Right ventricle myocardium superior (tissue), 1 donor: ENCODE data around the gene MGP. TPM values are rescaled to one million over a fixed set of nuclear protein-coding genes. Genes with fewer than 3 reads are reported as not detected.

Experiments
- ATAC-seq: fragments of 200-7000 bp; cut with Tn5 transposase; one replicate; pipeline ENCODE4 v1.9.1; 2020; ENCODE audit warnings: mild to moderate bottlenecking; ENCODE audit not compliant: poor library complexity
- DNase-seq: peaks from one replicate; pipeline ENCODE4 v3.0.0-alpha.2; 2020
- intact Hi-C: fragments of 100-400 bp; cut with DNase I; formaldehyde crosslinking; loops from one replicate; pipeline ENCODE4 v1.11.2; 2022
- total RNA-seq: library from RNA; stranded (reverse); fragmentation: NEBNext Ultra II Directional; extraction: Animal tissue kit (Norgen Biotek cat#: 25700); gene quantifications from one replicate; pipeline ENCODE4 v1.2.1, GENCODE V29; 2021
- donor health status: DM: no; HTN: yes; CAD: no; lungs with severe emphysema.

The MGP gene
- total RNA-seq, 1 donor from 2014 or later = 231 TPM

- peak; percentile 64 for ATAC-seq
- DNase-seq = peak; percentile 59
- intact Hi-C loops = no loop called here
Measured at GRCh38 chr12:14905269-14906004, 19.8 kb upstream of the MGP start.

- DNase-seq (no peak), ATAC-seq (no peak)
- intact Hi-C loops = no loop called here
Measured at GRCh38 chr12:14904854-14905253, 19.2 kb upstream of the MGP start.

- no peak for DNase-seq
- intact Hi-C loops = no loop called here
- no peak for ATAC-seq
Measured at GRCh38 chr12:14903386-14904098, 17.9 kb upstream of the MGP start.

- intact Hi-C loops = no loop called here
- ATAC-seq (peak; percentile 39), DNase-seq (no peak)
Measured at GRCh38 chr12:14902465-14902864, 16.8 kb upstream of the MGP start.

- peak; percentile 52 for DNase-seq
- ATAC-seq = peak; percentile 76
- intact Hi-C loops = no loop called here
Measured at GRCh38 chr12:14901228-14901562, 15.5 kb upstream of the MGP start.

DNA sequence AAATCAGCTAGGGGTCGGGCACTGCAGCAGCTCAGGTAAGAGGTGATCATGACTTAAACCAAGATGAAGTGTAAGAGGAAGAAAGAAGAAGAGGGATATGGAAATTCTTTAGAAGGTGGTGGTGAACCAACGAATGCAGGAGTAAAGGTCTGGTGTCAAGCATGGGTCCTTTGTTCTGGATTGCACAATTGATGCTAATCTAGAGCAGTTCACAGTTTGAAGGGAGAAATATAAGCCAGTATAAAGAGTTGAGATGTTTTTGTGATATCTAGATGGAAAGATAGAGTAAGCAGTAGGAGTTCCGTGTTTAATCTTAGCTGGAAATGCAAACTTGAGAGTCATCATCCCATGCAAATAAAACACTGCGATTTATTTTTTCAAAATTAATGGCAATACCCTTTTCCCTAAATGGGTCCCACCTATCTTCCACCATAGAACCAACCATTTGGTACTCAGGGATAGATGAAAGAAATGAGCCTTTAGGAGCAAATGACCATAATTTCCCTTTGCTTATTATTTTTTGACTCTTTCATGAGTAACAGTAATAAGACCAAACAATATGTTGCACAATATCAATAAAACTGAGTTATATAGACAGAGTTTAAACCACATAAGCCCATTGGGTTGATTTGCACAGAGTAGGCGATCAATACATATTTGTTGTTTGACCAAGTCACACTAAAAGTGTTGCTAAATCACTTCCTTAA is 15.0 kb upstream of the MGP start:
- ATAC-seq (no peak), DNase-seq (no peak)
- intact Hi-C loops = no loop called here

GRCh38 chr12:14896521-14897169 is 11.0 kb upstream of the MGP start:
- DNase-seq (no peak), ATAC-seq (peak; percentile 27)
- intact Hi-C loops = no loop called here

- intact Hi-C loops = no loop called here
- DNase-seq (no peak), ATAC-seq (peak; percentile 83)
Measured at GRCh38 chr12:14893506-14894250, 8.0 kb upstream of the MGP start.

GRCh38 chr12:14892726-14893505 is 7.3 kb upstream of the MGP start:
- intact Hi-C loops = no loop called here
- ATAC-seq (peak; percentile 85), DNase-seq (no peak)

DNA sequence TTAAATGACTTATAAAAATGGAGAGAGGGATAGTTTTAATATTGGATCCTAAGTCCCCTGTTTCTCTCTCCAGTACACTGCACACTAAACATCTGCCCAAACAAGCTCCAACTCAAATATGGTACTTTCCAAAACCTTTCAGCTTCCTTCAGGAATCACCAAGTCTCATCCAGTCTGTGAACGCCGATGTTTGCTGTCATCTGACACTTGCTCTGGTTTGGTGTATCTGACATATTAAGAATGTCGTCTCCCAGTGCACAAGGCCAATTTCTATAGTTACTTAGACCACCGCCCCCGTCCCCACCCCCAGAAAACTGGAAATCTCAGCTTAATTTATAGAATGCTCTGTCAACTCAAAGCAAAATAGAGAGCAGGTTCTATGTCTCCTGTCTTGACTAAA is 5.0 kb upstream of the MGP start:
- intact Hi-C loops = no loop called here
- DNase-seq (no peak), ATAC-seq (no peak)

GRCh38 chr12:14886271-14886670 is 617 bp upstream of the MGP start:
- no peak for ATAC-seq
- DNase-seq = no peak
- intact Hi-C loops = loop anchor here (5.0 kb wide), 1 partner anchor 34 kb away; no protein-coding TSS in a partner anchor

- ATAC-seq = peak; percentile 77
- peak; percentile 86 for DNase-seq
- intact Hi-C loops = no loop called here
Measured at GRCh38 chr12:14884458-14884878, 1.2 kb downstream of the MGP start.

DNA sequence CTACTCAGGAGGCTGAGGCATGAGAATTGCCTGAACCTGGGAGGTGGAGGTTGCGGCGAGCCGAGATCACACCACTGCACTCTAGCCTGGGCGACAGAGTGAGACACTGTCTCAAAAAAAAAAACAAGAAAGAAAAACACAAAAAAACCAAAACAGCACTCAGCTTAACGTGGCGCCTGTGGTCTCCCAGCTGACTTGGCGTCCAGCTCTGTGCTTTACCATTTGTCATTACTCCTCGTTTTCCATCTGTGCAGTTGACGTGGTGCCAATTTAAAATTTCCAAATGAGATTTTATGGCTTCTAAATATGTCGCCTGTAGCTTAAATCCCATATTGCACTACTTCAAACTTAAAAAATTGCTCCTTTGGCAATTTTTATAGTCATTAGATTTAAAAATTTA is 2.0 kb downstream of the MGP start:
- ATAC-seq = peak; percentile 6
- intact Hi-C loops = no loop called here
- no peak for DNase-seq

- intact Hi-C loops = no loop called here
- DNase-seq = no peak
- no peak for ATAC-seq
Measured at GRCh38 chr12:14880890-14881453, 4.7 kb downstream of the MGP start.

GRCh38 chr12:14879222-14879933 is 6.3 kb downstream of the MGP start:
- intact Hi-C loops = no loop called here
- no peak for ATAC-seq
- no peak for DNase-seq

DNA sequence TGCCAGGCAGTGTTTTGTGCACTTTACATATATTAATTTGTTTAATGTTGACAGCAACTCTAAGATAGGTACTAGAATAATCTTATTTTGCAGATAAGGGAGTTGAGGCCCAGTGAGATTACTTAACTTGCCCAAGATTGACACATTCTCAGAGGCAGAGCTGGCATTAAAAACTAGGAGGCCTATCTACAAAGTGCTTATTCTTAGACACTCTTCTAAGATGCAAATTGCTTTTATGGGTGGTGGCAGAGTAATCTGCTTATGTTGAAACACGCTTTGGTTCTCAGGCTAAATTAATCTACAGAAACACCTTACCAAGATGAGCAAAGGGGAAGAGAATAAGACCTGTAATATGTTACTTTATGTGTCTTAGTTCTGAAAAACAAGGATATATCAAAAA is 7.2 kb downstream of the MGP start:
- ATAC-seq (no peak), DNase-seq (no peak)
- intact Hi-C loops = no loop called here

GRCh38 chr12:14876833-14877232 is 8.8 kb downstream of the MGP start:
- DNase-seq = no peak

More at GRCh38 chr12:14876833-14877232, 8.8 kb downstream of the MGP start:
- no peak for ATAC-seq
- intact Hi-C loops = no loop called here
